B cell (primary cell): ENCODE measurements around the gene SLC19A1. TPM values are rescaled to one million over a fixed set of nuclear protein-coding genes. Genes with fewer than 3 reads are reported as not detected.

ENCODE experiments used
- ATAC-seq: fragments of 200-7000 bp; cut with Tn5 transposase; one replicate; pipeline ENCODE4 v1.10.0; 2021; ENCODE audit warnings: low read depth, mild to moderate bottlenecking, moderate number of reproducible peaks, moderate library complexity
- CTCF ChIA-PET: fragments of 350-600 bp; sonication (Branson Sonifier 250); formaldehyde crosslinking; loops from one replicate; lab custom pipeline; 2021; ENCODE audit warnings: antibody characterized with exemption, inconsistent platforms; lab: Charles Lee
- POLR2A ChIA-PET: fragments of 350-600 bp; sonication (Branson Sonifier 250); formaldehyde crosslinking; loops from one replicate; lab custom pipeline; 2021; ENCODE audit warnings: antibody characterized with exemption; lab: Charles Lee
- DNase-seq: peaks from one replicate; pipeline ENCODE4 v3.0.0; 2013
- H2AFZ ChIP-seq: 2 replicates; pipeline ENCODE4 v1.6.1; 2012; ENCODE audit warnings: mild to moderate bottlenecking, low read depth, low read length; ENCODE audit not compliant: insufficient read depth, poor library complexity, severe bottlenecking
- H3K27ac ChIP-seq, 2 donors: 1 replicate in 1 of 2; 2 replicates in 1 of 2; pipeline ENCODE4 v1.5.1; 2012 to 2013; ENCODE audit warnings: low read length in 2 of 2, mild to moderate bottlenecking in 2 of 2, moderate library complexity in 1 of 2
- H3K27me3 ChIP-seq, 4 experiments: fragments of 200-600 bp in 1 of 4; sonication (generic) in 1 of 4; replicated peaks in 1 of 4; 1 replicate in 2 of 4; 2 replicates in 2 of 4; pipeline versions ENCODE4 v1.6.1 to v1.7.0; 2013 to 2016; ENCODE audit warnings: low read length in 3 of 4, mild to moderate bottlenecking in 2 of 4, mixed read lengths in 1 of 4, moderate library complexity in 1 of 4; ENCODE audit not compliant: insufficient read depth in 4 of 4, control insufficient read depth in 3 of 4; ENCODE audit errors: control extremely low read depth in 1 of 4
- H3K36me3 ChIP-seq, 2 experiments: replicated peaks in 1 of 2; 1 replicate in 1 of 2; 2 replicates in 1 of 2; pipeline versions ENCODE4 v1.6.1 to v1.7.1; 2013; ENCODE audit warnings: low read length in 1 of 2; ENCODE audit not compliant: insufficient read depth in 2 of 2, control insufficient read depth in 1 of 2; ENCODE audit errors: control extremely low read depth in 1 of 2, extremely low read depth in 1 of 2
- H3K4me1 ChIP-seq, 2 donors: fragments of 200-600 bp in 1 of 2; sonication (generic) in 1 of 2; 1 replicate in 1 of 2; 2 replicates in 1 of 2; pipeline versions ENCODE4 v1.5.1 to v1.6.1; 2013 to 2017; ENCODE audit warnings: low read length in 2 of 2; ENCODE audit not compliant: control insufficient read depth in 2 of 2, insufficient read depth in 2 of 2
- H3K4me2 ChIP-seq: replicated peaks from 2 replicates; pipeline ENCODE3; 2012; ENCODE audit warnings: mild to moderate bottlenecking, low read depth, low read length; ENCODE audit not compliant: poor library complexity, severe bottlenecking
- H3K4me3 ChIP-seq, 5 experiments: fragments of 200-600 bp in 1 of 5; sonication (generic) in 1 of 5; 1 replicate in 3 of 5; 2 replicates in 2 of 5; pipeline versions ENCODE4 v1.5.1 to v1.7.0; 2011 to 2016; ENCODE audit warnings: low read length in 4 of 5, mild to moderate bottlenecking in 4 of 5, low read depth in 2 of 5, control low read depth in 1 of 5, moderate library complexity in 1 of 5; ENCODE audit not compliant: insufficient read depth in 1 of 5; ENCODE audit errors: control extremely low read depth in 1 of 5, extremely low read depth in 1 of 5
- H3K79me2 ChIP-seq: fragments of 200-600 bp; sonication (generic); one replicate; pipeline ENCODE4 v1.6.0; 2016; ENCODE audit warnings: low read length; ENCODE audit not compliant: control insufficient read depth, insufficient read depth
- H3K9ac ChIP-seq: fragments of 200-600 bp; sonication (generic); 2 replicates; pipeline ENCODE4 v1.6.1; 2017; ENCODE audit warnings: mild to moderate bottlenecking, low read length, moderate library complexity
- H3K9me3 ChIP-seq, 3 donors: one replicate each; pipeline versions ENCODE4 v1.6.1 to v1.7.1; 2013; ENCODE audit warnings: low read length in 2 of 3; ENCODE audit not compliant: control insufficient read depth in 2 of 3, insufficient read depth in 1 of 3; ENCODE audit errors: control extremely low read depth in 1 of 3
- H4K20me1 ChIP-seq: 2 replicates; pipeline ENCODE4 v1.6.0; 2012; ENCODE audit warnings: mild to moderate bottlenecking, low read length; ENCODE audit not compliant: insufficient read depth, control insufficient read depth, poor library complexity, severe bottlenecking
- H3K27ac Mint-ChIP-seq: one replicate; pipeline ENCODE4 v1.8.0; 2021; ENCODE audit warnings: mixed read lengths
- H3K27me3 Mint-ChIP-seq: one replicate; pipeline ENCODE4 v1.8.0; 2021; ENCODE audit warnings: mixed read lengths
- H3K4me1 Mint-ChIP-seq: one replicate; pipeline ENCODE4 v1.8.0; 2021; ENCODE audit warnings: mixed read lengths
- H3K4me3 Mint-ChIP-seq: one replicate; pipeline ENCODE4 v1.8.0; 2021; ENCODE audit warnings: mixed read lengths
- H3K9me3 Mint-ChIP-seq: one replicate; pipeline ENCODE4 v1.8.0; 2022; ENCODE audit warnings: mixed read lengths; ENCODE audit not compliant: insufficient read depth
- CTCF ChIP-seq: fragments of 200-600 bp; IDR thresholded peaks from one replicate; pipeline ENCODE4 v1.8.0; 2022; ENCODE audit warnings: antibody characterized with exemption, mild to moderate bottlenecking
- EZH2 ChIP-seq: IDR thresholded peaks from 2 replicates; pipeline ENCODE4 v1.6.1; 2012; ENCODE audit warnings: borderline replicate concordance, low read depth, mild to moderate bottlenecking, moderate library complexity, low read length; ENCODE audit not compliant: insufficient read depth, poor library complexity, severe bottlenecking
- WGBS: methylation state at CpG from one replicate; pipeline ENCODE4 v1.1.5; 2013; ENCODE audit warnings: missing lambda C conversion rate; ENCODE audit not compliant: insufficient coverage; 5-methylcytosine and 5-hydroxymethylcytosine counted together
- intact Hi-C: fragments of 100-400 bp; cut with micrococcal nuclease; formaldehyde crosslinking; loops from one replicate; pipeline ENCODE4 v1.10.0; 2022
- polyA plus RNA-seq: library from polyadenylated mRNA; depleted of rRNA; stranded (reverse); fragments of >200 nt; gene quantifications from 2 replicates; pipeline ENCODE4 v1.2.3, GENCODE V29; 2012
- total RNA-seq, 2 donors: library from RNA; stranded (reverse); fragments of 120-200 nt in 1 of 2; gene quantifications; 1 replicate in 1 of 2; 2 replicates in 1 of 2; pipeline versions ENCODE4 v1.2.3 to v1.2.4, GENCODE V29; 2013 to 2022

The SLC19A1 gene
- total and polyA plus RNA-seq, 2 donors (not counting 1 experiment from before 2014, with no cell fraction given): 8.7 to 10.1 TPM

- Histone ChIP-seq H3K79me2 (no peaks in the 10 kb centered on the region), H3K9ac (no peak overlapping the region), H2AFZ (no peak overlapping the region), H3K27ac (no peak overlapping the region), H3K36me3 (no peaks in the 10 kb centered on the region), H3K9me3 (no peaks in the 10 kb centered on the region), H4K20me1 (no peaks in the 10 kb centered on the region), H3K4me2 (no peak overlapping the region), H3K4me3 (no peak overlapping the region), H3K4me1 (peaks cover 17 to 23% of the 10 kb centered on the region in 2 donors), H3K27me3 (no peaks in the 10 kb centered on the region)
- ChIA-PET POLR2A (no interaction called here), CTCF (no interaction called here)
- Mint-ChIP-seq H3K4me1 (peaks cover 17% of the 10 kb centered on the region), H3K27me3 (no peaks in the 10 kb centered on the region), H3K9me3 (no peaks in the 10 kb centered on the region), H3K4me3 (no peak overlapping the region), H3K27ac (no peak overlapping the region)
- no peak for ATAC-seq
- 95% methylated on average over 14 of the region's 27 CpGs for WGBS
- intact Hi-C loops: no loop called here
- no peak for TF ChIP-seq CTCF
- TF ChIP-seq EZH2: no peak
- no peak for DNase-seq
These were observed 4.4 kb downstream of the SLC19A1 start for GRCh38 chr21:45537746-45538291.

GRCh38 chr21:45537111-45537745 is 5.0 kb downstream of the SLC19A1 start:
- no peaks in the 10 kb centered on the region for H3K27me3 ChIP-seq
- DNase-seq (no peak), ATAC-seq (no peak)
- no peak overlapping the region for H3K4me3 Mint-ChIP-seq
- CTCF ChIA-PET: no interaction called here
- H4K20me1 ChIP-seq: no peaks in the 10 kb centered on the region
- 94% methylated on average over 23 of the region's 37 CpGs for WGBS
- H3K36me3 ChIP-seq: no peaks in the 10 kb centered on the region
- H3K9me3 Mint-ChIP-seq: no peaks in the 10 kb centered on the region
- intact Hi-C loops: no loop called here
- no peak overlapping the region for H3K9ac ChIP-seq
- H3K27ac ChIP-seq: no peak overlapping the region
- H3K27ac Mint-ChIP-seq: no peak overlapping the region
- no peaks in the 10 kb centered on the region for H3K79me2 ChIP-seq
- no peaks in the 10 kb centered on the region for H3K27me3 Mint-ChIP-seq
- H3K4me3 ChIP-seq: no peak overlapping the region
- H3K4me1 Mint-ChIP-seq: peaks cover 21% of the 10 kb centered on the region
- TF ChIP-seq CTCF: no peak
- no peak for TF ChIP-seq EZH2
- no peak overlapping the region for H3K4me2 ChIP-seq
- H2AFZ ChIP-seq: no peak overlapping the region
- H3K4me1 ChIP-seq: peaks cover 19 to 27% of the 10 kb centered on the region in 2 donors
- no peaks in the 10 kb centered on the region for H3K9me3 ChIP-seq
- POLR2A ChIA-PET: no interaction called here
